Measurements from ENCODE around the gene GPR141.
A peak's percentile ranks its signal among the peaks of the same experiment; 100 is the strongest.

The GPR141 gene

GRCh38 chr7:37683246-37684120, at the start of gene GPR141:
Gene GPR141, plus strand, starts transcription at chr7:37683766. Its CDS starts 56,628 bp downstream, at chr7:37740394.
- DNase-seq: peak; percentile 13

GRCh38 chr7:37635346-37635745, 48.2 kb upstream of the GPR141 start:
- no peak for DNase-seq

DNA sequence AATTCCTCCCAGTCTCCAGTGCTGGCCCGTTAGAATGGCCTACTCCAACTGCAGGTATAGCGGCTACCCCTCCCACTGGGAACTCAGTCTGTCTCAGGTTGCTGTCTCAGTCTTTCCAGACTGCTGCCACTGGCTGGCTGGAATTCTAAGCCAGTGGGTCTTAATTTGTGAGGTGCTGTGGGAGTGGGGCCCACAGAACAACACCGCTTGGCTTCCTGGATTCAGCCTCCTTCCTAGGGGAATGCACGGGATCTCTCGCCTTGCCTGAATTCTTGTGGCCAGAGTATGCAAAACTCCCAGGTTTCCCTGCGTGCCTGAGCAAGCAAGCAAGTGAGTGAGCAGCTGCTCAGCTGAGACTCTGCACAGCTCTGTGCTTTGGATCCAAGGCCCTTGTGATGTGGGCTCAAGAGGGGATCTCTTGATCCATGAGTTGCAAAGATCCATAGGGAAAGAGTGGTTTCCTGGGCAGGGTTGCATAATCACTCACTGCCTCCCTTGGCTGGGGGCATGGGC, 41.5 kb upstream of the GPR141 start:
- no peak for DNase-seq

DNA sequence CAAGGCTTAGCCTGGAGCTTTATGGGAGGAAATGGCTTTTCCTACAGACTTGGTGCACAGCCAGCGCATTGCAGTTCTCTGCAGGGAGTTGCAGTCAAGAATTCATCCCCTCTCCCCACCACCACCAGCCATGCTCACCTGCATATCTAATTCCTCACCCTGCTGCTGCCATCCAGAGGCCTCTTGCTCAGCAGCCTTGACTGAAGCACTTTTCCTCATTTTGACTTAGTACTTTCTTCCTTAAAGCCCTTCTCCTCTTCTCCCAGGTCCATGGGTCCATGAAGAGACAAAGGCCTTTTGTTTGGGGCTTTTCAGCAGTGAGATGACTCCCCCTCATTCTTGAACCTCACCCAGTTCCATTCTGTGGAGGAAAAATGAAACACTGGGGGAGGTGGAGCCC, 39.7 kb upstream of the GPR141 start:
- peak; percentile 8 for DNase-seq

GRCh38 chr7:37645282-37646050, 38.1 kb upstream of the GPR141 start:
- no peak for DNase-seq

DNA sequence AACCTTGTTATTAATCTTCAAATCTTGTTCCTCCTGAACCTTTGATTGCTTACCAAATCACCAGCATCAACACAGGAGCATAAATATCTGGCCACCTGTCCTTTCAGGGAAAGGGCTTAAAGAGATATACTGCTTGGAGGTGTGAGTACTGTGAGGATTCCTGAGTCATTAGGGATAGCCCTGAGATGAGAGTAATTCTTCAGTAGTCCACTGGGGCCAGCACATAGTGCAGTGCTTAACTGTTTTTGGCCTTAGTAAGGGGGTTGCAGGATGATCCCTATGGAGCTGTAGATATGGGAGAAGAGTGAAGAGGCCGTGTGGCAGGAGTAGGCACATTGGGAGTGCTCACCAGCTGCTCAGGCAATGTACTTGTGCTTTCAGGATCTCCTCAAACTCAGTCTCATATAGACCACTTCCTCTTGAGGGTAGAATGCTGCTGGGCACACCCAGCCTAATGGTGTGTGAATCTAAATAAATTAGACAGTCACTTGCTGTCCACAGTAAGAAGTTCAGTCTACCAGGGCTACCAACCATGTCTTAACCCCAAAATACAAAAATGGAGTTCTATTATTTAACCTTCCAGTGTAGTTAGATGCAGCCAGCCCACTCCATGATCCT, 26.5 kb upstream of the GPR141 start:
- DNase-seq: no peak

DNA sequence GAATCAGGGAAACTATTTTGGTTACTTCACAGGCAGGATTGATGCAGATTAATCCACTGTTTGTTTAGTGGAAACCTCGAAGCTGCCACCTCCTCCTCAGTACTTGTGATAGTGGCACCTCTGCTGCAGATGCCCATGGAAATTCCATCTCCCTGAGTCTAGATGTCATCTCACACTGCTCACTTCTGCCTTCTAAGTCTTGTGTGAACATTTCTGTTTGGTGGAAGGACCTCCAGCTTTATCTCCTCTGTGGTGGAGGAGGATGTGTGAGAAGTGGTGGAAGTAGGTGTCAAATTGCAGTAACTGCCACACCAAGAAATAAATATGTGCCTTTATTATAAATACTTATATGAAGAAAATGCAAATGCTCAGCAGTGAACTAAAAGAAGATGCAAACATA, 25.8 kb upstream of the GPR141 start:
- DNase-seq: no peak

GRCh38 chr7:37659971-37660565, 23.5 kb upstream of the GPR141 start:
- no peak for DNase-seq

DNA sequence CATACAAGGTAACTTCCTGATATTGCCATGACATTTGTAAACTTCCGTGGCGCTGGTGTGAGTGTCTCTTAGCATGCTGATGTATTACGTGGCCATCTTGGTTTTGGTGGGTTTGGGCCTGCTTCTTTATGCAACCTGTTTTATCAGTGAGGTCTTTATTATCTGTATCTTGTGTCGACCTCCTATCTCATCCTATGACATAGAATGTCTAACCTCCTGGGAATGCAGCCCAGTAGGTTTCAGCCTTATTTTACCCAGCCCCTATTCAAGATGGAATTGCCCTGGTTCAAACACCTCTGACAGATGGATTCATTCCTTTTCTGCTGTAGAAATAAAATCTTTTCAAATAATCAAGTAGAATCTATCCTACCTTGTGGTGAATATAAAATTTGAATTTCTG, 23.0 kb upstream of the GPR141 start:
- no peak for DNase-seq

DNA sequence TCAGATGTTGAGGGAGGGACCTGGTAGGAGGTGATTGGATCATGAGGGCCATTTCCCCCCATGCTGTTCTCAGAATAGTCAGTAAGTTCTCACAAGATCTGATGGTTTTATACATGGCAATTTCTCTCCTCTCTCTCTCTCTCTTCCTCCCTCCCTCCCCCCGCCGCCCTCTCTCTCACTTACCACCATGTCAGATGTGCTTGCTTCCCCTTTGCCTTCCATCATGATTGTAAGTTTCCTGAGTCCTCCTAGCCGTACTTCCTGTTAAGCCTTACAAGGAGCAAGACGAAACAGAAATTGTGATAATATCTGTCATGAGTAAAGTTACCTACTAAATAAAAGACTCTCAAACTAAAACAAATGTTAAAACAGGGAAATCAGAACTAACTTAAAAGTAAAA, 19.9 kb upstream of the GPR141 start:
- no peak for DNase-seq

DNA sequence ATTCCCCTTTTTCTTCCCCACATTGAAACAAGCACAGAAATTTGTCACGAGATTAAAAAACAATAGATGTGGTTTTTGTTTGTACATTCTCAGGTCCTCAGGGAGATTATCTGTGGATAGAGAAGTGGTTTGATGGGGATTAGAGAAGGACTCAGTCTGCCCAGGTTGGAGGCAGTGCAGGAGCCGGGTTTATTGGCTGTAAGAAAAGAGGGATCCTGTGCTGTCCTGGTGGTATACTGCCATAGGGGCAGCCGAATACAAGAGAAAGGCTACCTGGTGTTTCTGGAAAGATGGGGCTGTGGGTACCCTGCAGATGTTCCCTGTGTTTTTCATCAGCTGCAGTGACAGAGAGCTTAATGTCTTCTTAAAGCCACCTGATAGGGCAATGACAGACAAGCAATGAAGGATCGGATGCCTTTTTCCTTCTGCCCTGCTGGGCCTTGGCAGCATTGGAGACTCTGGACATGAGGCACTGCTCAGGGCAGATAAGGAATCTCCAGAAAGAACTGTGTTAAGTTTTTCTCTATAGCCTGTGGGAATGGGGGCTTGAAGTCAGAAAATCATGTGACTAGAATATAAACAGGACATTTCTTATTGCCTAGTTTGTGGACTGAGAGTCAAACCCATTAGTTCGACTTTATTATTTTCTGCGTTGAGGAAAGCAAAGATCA, 18.1 kb upstream of the GPR141 start:
- DNase-seq: peak; percentile 50

DNA sequence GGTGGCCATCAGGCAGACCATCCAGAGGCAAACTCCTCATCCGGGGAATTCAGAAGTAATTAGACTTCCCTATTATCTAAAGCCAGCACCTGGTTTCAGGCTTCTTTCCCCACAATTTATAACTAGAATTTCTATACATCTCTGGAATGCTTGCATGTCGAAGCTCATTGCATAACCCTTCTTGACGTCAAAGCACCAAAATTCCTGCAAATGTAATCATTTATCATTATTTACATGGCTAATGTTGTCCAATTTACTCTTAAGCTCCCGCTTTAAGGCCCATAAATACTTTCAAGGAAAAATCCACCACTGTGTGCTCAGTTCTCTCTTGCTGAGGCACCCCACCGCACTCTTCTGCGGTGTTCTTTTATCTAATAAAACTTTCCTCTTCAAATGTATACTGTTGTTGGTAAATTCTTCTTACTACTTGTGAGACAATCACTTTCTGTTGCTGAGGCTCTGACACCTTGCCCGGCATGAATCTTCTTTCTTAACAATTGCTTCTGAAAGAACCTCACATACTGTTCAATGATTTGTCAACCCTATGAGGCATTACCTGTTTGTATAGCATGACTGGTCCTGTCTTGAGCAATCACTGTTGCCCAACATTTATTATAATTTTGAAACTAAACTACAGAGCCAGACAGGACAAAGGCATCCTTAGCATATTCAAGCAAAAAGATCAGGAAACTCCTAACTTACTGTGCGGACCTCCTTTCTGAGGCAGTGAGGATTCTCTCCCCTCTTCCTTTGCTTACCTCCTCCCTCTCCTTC, 17.4 kb upstream of the GPR141 start:
- no peak for DNase-seq

DNA sequence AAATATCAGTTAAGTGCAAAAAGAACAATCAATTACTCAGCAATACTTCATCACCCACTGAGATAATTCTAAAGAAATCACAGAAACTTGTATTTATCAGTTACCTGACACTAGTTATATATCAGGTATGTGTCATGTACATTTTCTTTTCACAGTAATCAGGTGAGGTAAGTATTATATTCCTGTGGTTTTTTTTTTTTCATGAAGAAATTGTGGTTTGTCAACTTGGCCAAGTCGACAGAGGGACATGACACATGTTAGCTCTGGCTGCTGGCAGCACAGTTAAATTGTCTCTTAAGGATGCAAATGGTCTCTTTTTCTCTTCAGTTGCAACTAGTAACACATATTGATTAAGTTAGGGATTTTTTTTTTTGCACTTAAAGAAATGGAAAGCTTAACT, 13.7 kb upstream of the GPR141 start:
- no peak for DNase-seq

GRCh38 chr7:37670436-37670835, 13.1 kb upstream of the GPR141 start:
- no peak for DNase-seq

GRCh38 chr7:37671876-37672275, 11.7 kb upstream of the GPR141 start:
- no peak for DNase-seq

- DNase-seq: peak; percentile 3
Measured at GRCh38 chr7:37672926-37673325, 10.6 kb upstream of the GPR141 start.

- no peak for DNase-seq
Measured at GRCh38 chr7:37673523-37673922, 10.0 kb upstream of the GPR141 start.

GRCh38 chr7:37674531-37674930, 9.0 kb upstream of the GPR141 start:
- no peak for DNase-seq

DNA sequence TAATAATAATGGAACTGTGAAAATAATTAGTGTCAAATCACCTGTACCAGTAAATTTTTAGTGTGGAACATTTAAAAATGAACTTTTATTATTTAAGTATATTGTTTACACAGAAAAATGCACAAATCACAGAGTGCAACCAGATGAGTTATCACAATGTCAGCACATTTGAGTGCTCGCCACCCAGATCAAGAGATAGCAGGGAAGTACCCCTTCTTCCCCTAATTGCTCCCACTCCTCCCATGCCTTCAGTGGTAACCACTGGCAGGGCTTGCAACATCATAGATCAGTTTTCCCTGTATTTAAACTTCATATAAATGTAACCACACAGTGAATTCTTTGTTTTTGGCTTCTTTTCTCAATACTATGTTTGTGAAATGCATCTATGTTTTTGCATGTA, 7.8 kb upstream of the GPR141 start:
- DNase-seq: no peak

DNA sequence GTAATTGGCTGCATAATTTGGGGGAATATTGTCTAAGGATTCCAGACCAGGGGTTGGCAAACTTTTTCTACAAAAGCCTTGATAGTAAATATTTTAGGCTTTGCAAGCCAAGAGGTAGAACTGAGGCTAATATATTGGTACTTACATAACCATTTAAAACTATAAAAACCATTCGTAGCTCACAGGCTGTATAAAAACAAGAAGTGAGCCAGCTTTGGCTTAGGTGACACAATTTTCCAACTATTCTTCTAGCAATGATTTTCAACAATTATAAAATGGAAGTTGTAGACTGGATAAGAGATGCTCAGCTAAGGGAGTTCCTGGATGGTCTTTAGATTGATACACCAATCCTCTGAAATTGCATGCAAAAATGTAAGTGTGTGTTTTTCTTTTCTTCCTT, 1.4 kb downstream of the GPR141 start:
- DNase-seq: no peak

GRCh38 chr7:37686556-37687345, 3.2 kb downstream of the GPR141 start:
- no peak for DNase-seq
